Stimulated activated CD4-positive, alpha-beta T cell treated with anti-CD3 and anti-CD28 coated beads, TNF-alpha, amount 100 ng/mL, for 1 hour (primary cell): ENCODE data around the gene TRAK2.
"Not testable (repeated sequence)": the region's sequence is repeated elsewhere in the genome, so short reads cannot be mapped to it uniquely, and the experiment has no call there.

Experiments used
- DNase-seq, 3 donors: peaks; one replicate each; pipeline ENCODE4 v3.0.0-alpha.2; 2020; ENCODE audit warnings: low read depth in 3 of 3, low spot score in 1 of 3

The TRAK2 gene

DNA sequence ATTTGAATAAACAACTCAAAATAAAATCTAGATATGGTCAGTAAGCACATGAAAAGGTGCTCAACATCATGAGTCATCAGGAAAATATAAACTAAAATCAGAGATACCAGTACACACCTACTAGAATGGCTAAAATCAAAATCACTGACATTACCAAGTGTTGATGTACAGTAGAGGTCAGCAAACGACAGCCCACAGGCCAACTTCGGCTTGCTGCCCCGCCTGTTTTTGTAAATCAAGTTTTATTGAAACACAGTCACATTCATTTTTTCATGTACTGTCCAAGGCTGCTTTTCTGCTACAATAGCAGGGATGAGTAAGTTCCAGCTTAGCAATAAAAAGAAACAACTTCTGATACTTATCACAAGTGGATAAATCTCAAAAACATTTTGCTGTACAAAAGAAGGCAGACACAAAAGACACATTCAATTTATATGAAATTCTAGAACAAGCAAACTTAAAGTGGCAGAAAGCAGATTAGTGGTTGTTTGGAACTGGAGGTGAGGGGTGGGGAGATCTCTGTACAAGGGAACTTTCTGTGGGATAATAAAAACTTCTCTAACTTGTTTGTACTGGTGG lies 32.1 kb downstream of the TRAK2 start:
- no peak for DNase-seq

DNA sequence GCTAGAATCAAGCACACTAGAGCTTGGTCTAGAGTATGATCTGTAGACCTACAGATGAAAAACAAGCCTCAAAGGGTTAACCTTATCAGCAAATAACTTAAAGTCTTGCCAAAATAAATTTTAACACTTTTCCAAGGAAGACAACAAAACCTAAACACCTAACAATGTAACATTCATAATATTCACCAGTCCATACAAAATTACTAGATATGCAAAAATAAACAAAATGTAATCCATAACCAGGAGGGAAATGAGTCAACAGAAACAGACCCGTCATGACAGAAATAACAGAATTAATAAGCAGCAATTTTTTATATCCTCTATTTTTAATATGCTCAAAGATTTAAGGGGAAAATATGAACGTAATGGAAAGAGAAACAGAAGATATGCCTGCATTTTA lies 36.1 kb downstream of the TRAK2 start:
- DNase-seq: no peak

DNA sequence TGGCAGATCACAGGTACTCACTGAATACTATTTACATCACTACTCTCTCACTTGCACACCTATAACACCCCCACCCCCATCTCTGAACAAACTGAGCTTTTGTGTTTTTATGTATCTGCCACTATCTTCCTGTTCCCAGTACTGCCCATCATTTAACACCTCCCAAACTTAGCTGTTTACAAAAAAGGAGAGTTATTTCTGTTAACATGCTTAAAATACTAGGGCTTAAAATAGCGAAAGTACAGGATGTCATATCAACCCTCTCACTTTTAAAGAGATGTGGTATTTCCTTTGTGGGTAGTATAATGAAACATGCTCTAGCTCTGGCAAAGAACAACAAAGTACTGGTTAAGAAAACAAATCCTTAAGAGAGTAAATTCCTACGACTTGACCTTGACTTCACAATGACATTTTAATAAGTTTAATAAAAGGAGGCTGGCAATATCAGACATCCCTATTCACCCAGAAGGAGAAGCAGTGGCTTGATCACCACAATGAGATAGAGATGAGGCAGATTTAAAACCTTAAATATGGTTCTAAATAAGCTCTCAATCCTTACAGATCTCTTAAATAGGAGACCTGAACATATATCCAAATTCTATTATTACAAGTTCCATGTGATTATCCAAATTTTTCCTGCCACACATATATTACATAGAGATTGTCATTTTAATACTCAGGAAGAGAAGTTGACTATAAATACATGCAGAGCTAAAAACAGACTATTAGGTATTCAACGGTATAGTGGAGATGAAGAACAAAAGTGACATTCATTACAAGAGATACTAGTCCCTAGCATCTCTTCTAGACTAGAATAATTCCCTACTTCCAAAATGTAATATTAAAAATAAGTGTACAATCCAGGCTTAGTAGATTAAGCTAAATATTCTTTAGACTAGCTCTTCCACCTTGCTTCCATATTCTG lies 36.9 kb downstream of the TRAK2 start:
- DNase-seq: no peak

DNA sequence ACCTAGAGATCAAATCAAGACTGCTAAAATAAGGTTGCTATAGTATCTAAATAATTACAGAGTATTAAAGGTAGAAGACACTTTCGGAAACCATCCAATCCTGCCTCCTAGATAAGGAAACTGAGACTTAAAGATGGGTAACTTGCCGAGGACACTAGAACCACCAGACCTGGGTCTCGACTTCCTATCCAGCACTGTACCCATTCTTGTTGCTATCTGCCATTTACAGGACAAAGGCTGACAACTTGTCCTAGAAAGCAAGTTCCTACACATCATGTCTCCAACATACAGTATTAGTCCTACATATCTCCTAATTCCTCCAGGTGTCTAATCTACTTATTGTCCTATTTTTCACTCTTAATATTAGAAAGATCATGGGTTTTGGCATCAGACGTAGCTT lies 37.7 kb downstream of the TRAK2 start:
- DNase-seq: no peak

DNA sequence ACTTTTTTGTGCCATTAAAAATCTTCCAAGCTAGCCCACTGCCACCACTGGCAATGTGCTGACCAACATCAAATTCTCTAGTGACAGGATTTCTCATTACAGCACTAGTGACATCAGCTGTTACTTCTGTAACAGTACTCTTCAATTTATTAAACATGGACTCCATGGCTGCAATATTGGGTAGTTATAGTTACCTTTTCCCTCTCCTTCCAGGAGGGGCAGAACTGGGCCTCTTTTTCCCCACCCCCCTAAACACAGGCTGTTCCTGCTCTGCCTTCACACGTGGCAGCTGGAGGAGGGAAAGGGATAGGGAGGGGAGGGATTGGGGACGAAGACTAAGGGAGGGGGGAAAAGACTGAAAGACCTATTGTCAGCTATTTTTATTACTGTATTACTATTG lies 38.1 kb downstream of the TRAK2 start:
- no peak for DNase-seq

DNA sequence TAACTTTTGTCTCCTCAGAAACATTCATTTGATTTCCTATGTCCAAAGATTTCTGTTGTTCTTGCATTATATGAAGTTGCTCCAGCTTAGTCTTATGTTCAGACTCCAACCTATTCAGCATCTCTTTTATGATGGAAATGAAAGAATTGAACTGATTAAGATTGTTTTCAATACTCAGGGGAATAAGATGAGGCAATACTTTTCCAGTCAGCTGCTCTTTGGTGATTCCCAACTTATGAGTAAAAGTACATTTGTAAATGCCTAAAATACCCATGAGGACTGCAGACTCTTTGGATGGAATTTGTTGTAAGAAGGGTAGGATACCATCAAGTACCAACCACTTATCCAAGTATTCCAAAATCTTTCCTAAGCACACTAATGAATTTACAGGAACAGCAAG lies 39.8 kb downstream of the TRAK2 start:
- DNase-seq: no peak

DNA sequence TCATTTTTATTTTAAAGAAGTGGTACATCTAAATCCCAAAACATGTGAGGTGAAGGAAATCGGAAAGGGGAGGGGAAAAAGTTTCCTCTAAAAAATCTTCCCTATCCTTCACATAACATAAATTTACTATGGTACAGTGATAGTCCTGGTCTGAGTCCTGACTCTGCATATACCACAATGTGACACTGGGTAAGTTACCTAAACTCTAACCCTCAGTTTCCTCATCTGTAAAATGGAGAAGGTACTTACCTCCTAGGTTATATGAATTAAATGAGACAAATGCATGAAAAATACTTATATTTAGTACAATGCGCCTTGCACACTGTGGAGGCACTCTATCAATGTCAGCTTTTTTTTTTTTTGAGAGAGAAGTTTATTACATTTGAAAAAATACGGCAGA lies 42.3 kb downstream of the TRAK2 start:
- no peak for DNase-seq

DNA sequence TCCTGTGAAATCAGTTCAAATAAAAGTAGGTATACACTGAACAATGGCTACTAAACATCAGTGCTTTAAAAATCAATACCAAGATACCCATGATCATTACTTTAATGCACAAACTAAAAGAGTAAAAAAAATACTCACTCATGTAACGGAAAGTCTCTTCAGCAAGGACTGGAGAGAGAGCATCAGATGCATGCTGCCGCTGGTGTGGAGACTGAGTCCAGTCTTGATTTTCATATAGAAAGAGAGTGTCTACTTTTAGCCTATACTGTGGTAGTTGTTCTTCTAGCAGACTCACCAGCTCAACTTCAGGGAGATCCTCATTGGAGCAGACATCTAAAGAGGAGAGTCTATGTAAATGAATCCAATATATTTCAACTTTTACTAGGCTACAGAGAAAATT lies 44.0 kb downstream of the TRAK2 start:
- DNase-seq: no peak

DNA sequence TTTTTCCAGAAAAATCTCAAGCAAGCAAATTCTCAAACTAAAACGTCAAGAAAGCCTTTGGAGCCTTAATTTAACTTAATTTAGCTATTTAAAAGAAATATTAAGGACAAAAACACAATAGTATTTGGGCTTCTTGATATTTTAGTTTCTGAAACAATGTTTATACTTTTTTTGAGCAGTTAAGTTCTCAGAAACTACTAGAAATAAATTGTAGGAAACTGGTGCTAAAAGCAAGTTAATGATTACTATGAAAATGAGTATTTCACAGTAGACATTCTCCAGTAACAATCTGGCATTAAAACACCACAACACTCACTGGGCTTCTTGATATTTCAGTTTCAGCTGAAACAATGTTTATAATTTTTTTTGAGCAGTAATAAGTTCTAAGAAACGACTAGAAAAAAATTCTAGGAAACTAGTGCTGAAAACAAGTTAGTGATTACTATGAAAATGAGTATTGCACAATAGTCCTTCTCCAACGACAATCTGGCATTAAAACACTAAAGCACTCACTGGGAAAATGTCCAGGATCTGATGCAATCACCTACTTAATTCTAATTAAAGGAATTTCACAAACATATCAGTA lies 45.1 kb downstream of the TRAK2 start:
- DNase-seq: no peak

DNA sequence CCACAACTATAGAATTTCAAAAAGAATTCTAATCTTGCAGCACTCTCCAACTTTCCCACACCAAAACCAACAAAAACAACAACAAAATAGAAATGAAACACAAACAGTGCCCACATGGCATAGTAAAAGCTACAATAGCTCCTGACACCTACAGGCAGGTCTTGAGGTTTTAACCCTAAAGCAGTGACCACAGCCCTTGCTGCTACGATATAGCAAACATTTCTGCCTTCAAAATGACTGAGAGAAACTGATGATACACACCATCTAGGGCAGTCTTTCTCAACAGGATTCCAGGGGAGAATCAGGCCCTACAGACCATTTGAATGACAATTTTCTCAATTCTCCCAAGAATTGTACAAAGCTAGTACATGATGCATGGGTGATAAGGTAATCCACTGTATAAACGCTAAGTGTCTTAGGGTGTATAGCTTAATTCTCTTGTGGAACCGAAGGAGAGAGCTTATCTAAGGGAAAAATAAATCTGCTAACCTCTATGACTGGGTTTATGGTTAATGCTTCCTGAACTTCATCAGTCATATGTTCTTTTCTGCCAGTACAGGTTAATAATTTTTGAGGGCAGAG lies 46.5 kb downstream of the TRAK2 start:
- no peak for DNase-seq

DNA sequence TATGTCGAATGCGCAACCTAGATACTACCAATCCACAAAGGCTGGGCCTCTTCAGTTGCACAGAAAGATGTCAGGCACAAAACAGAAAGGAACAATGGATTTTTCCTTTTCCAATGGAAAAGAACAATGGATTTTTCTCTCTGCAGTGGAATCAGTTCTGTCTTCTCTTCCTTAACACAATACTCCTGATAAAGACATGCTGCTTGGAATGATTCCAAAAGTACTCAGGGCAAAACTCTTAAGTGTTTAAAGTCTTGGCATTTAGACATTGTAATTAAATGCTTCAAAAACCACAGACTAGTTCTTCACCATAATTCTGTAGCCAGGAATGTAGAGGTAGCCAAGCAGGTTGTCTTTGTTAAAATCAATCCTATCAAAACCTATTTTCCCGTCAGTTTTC lies 47.4 kb downstream of the TRAK2 start:
- no peak for DNase-seq

DNA sequence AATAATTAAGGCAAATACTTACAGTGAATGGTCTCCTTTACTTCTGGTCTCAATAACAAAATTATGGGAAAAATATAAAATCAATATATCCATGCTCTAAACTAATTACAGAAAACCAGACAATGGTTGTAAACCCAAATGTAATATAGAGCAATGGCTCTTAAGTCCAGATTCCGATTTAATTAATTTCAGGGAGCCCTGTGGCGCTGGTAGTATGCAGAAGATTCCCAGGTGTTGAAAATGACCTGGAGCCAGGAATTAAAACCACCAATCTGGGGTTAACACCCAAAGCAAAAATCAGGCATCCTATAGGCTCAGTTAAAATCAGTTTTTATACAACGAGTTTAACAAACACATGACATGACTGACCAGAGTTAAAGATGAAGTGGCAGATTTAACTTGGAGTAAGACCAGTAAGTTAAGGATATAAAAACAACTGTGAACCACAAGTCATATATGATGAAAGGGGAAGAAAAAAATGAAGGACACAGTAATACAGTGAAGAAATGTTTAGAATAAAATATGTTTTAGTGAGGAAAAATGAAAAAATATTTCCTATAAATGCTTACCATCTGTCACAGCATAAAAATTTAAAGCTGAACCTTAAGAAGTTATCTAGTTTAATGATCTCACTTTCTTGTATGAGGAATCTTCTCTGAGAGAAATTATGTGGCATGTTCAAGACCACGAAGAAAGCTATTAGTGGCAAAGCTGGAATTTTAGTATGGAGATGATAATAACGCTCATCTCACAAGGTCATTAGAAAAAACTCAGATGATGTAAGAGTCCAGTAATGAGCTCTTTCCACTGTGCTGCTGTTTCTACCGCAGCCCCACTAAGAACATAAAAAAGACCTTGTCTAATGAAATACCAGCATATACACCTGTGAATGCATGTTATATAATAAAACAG lies 48.4 kb downstream of the TRAK2 start:
- DNase-seq: no peak

DNA sequence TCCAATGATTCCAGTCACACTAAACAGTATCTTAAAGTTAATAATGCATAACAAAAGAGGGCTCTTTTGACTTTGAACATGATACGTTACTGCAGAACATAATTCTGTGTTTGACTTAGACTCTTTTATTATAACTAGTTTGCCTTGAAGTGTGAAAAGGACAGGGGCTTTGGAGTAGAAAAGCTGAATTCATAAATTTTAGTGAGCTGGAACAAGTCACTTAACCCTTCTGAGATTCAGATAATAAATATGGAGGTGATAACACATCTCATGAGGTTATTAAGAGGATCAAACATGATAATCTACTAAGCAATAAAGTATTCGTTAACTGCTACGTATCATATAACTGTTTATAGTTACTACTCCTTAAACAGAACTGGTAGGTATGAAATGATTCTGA lies 49.4 kb downstream of the TRAK2 start:
- no peak for DNase-seq

DNA sequence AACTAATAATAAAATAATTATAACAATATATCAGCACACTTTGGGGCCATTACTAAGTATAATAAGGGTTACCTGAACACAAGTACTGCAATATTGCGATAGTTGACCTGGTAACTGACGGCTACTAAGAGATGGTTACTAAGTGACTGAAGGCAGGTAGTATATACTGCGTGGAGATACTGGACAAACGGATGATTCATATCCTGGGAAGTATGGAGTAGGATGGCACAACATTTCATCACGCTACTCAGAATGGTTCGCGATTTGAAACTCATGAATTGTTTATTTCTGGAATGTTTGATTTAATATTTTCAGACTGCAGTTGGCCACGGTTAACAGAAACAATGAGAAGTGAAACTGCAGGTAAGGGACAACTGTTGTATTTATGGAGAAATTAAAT lies 54.7 kb downstream of the TRAK2 start:
- DNase-seq: no peak

DNA sequence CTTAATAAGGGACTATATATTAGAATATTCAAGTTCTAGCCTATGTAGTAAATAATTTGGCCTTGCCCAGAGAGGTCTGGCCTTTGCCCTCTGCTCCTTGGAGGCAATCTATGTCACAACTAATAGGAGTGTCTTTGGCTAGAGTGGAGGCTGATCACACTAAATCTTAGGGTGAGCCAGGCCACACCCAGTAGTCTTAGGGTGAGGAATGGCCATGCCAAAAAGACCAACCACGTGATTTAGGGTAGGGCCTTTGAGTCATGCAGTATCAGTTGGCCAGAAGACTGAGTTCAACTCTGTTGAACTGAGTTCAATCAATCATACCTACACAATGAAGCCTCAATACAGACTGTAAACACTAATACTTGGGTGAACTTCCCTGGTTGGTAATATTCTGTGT lies 68.1 kb downstream of the TRAK2 start:
- DNase-seq: no peak

DNA sequence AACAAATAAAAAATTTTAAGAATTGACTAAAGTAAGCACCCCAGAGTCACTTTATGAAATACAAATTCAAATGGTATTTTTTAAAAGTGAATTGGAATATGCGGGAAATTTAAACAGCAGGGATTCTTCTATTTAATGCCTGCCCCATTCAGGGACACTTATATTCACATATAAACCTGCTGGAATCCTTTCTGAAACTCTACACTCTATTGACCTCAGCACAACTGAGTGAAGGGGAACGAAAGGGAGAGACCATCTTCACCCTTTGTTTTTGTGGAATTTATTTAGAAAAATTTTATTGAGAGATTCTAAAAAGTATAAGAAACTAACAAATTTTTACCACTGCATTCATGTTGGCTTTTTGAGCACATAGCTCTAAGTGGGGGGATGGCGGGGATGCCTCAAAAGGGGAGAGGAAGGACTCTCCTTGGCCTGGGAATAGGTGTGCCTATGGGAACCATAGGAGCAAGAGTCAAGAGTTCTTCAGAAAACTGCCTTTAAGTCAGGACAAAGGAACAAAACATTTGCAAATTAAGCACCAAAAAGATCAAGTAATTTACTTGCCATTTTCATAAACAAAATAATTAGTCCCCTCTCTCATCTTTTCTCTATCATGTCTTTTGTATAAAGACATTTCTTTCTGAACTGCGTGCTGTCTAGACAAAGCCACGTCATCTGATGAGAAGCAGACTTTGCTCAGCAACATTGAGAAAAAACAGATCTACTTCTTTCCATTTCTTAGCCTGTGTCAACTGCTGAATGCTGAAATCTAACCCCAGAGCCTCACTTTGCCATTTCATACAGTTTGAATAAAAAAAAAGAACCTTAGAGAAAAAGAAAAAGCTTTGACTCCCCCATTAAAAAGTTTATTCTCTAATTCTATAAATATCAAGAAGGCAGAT lies 72.5 kb downstream of the TRAK2 start:
- no peak for DNase-seq

DNA sequence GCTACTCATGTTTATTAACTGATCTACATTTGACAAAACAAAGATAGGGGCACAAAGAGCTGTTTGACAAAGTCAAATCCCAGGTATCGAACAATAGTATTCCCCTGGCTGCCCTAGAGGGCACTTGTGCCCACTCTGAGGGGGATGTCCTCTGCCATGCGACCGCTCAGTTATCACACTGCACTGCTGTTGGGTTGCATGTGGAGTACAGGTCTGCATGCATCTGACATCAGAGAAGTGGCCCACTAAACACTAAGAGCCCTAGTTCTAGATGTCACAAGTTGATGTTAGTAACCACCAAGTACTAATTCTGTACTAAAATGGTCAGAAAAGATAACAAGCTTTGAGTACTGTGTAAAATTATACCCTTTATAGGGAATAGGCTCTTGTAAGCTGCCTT lies 74.0 kb downstream of the TRAK2 start:
- DNase-seq: no peak

DNA sequence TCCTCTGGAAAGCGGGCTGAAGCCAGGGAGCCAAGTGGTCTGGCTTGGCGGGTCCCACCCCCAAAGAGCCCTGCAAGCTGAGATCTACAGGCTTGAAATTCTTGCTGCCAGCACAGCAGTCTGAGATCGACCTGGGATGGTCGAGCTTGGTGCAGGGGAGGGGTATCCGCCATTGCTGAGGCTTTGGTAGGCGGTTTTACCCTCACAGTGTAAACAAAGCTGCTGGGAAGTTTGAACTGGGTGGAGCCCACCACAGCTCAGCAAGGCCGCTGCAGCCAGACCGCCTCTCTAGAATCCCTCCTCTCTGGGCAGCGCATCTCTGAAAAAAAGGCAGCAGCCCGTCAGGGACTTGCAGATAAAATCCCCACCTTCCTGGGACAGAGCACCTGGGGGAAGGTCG lies 81.5 kb downstream of the TRAK2 start:
- no peak for DNase-seq

DNA sequence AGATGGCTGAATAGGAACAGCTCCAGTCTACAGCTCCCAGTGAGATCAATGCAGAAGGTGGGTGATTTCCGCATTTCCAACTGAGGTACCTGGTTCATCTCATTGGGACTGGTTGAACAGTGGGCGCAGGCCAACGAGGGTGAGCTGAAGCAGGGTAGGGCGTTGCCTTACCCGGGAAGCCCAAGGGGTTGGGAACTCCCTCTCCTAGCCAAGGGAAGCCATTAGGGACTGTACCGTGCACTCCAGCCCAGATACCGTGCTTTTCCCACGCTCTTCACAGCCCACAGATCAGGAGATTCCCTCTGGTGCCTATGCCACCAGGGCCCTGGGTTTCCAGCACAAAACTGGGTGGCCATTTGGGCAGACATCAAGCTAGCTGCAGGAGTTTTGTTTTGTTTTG lies 81.9 kb downstream of the TRAK2 start:
- not testable (repeated sequence) for DNase-seq

DNA sequence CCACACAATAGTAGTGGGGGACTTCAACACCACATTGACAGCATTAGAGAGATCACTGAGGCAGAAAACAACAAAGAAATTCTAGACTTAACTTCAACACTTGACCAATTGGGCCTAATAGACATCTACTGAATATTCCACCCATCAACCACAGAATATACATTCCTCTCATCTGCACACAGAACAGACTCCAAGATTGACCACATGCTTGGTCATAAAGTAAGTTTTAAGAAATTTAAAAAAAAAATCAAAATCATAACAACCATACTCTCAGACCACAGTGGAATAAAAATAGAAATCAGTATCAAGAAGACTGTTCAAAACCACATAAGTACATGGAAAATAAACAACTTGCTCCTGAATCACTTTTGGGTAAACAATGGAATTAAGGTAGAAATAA lies 85.1 kb downstream of the TRAK2 start:
- DNase-seq: no peak
